Naive B cell (primary cell): ENCODE measurements around the gene FAM184A. TPM values are rescaled to one million over a fixed set of nuclear protein-coding genes. Genes with fewer than 3 reads are reported as not detected.

Experiments
- ATAC-seq, 2 donors: fragments of 150-1000 bp; cut with Tn5 transposase; 2 replicates each; pipeline ENCODE4 v1.10.0; 2021; ENCODE audit warnings: low read depth in 2 of 2, mild to moderate bottlenecking in 2 of 2, moderate library complexity in 2 of 2
- DNase-seq: peaks from one replicate; pipeline ENCODE4 v3.0.0; 2022
- H3K27ac Mint-ChIP-seq, 6 donors: one replicate each; pipeline ENCODE4 v1.8.0; 2020 to 2022; ENCODE audit warnings: mild to moderate bottlenecking in 6 of 6, mixed read lengths in 6 of 6, moderate library complexity in 5 of 6, inconsistent platforms in 2 of 6
- H3K27me3 Mint-ChIP-seq, 3 donors: one replicate each; pipeline ENCODE4 v1.8.0; 2021 to 2022; ENCODE audit warnings: mixed read lengths in 3 of 3, mild to moderate bottlenecking in 1 of 3
- H3K36me3 Mint-ChIP-seq, 2 donors: one replicate each; pipeline ENCODE4 v1.8.0; 2020 to 2022; ENCODE audit warnings: mixed read lengths in 2 of 2, inconsistent platforms in 1 of 2, mild to moderate bottlenecking in 1 of 2
- H3K4me1 Mint-ChIP-seq, 3 donors: one replicate each; pipeline ENCODE4 v1.8.0; 2020 to 2022; ENCODE audit warnings: mixed read lengths in 3 of 3, inconsistent platforms in 1 of 3, mild to moderate bottlenecking in 1 of 3, moderate library complexity in 1 of 3
- H3K4me3 Mint-ChIP-seq, 8 donors: one replicate each; pipeline ENCODE4 v1.8.0; 2020 to 2022; ENCODE audit warnings: mild to moderate bottlenecking in 8 of 8, mixed read lengths in 8 of 8, moderate library complexity in 8 of 8, inconsistent platforms in 2 of 8
- H3K9me3 Mint-ChIP-seq, 7 donors: one replicate each; pipeline ENCODE4 v1.8.0; 2020 to 2022; ENCODE audit warnings: mixed read lengths in 7 of 7, mild to moderate bottlenecking in 5 of 7, inconsistent platforms in 2 of 7, moderate library complexity in 1 of 7
- polyA plus RNA-seq, 6 donors: library from polyadenylated mRNA; unstranded; fragments of 300-500 nt; fragmentation: Illumina TruSeq; gene quantifications; one replicate each; pipeline ENCODE4 v1.2.3, GENCODE V29; 2021; ENCODE audit warnings: low read depth in 6 of 6

Gene FAM184A
- polyA plus RNA-seq, 6 donors from 2014 or later: not detected

DNA sequence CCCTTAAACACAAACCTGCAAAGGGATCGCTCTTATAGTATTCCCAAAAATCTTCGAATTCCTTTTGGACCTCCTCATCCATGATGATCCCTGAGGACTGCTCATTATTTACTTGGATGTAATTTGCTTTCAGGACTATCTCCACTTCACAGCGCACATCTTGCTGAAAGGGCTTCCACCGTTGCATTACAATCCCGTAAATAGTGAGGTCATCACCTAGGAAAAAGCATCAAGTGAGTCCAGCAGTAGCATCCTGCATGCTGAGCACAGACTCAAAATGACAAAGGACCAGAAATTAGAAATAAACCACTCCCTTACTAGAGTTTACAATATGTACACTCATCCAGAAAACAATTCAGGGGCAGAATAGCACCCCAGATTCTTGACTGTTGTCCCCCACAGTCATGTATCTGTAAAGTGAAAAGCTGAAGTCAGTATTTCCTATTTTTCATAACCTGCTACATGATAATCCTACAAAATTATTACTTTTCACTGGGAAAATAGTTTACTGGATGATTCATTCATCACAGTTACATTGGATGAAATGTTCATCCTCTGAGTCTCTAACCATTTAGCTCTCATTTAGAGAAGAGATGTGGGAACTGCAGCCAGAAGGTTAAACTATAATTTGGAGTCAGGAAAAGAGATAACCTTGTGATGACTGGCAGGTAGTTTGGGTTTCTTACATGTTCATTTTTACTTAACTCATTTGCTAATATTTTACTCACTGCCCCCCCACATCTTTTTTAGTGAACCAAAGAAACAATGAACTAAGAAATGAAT lies 160.7 kb downstream of the FAM184A start:
- DNase-seq (no peak), ATAC-seq (no peak)
- Mint-ChIP-seq H3K4me1 (peaks cover 0 to 6% (median 3%) of the 10 kb centered on the region in 3 donors), H3K4me3 (no peak overlapping the region), H3K27ac (peak overlapping the region in 1 of 6 donors; percentile 50), H3K36me3 (peaks cover 25 to 37% of the 10 kb centered on the region in 2 donors), H3K9me3 (no peaks in the 10 kb centered on the region), H3K27me3 (no peaks in the 10 kb centered on the region)

DNA sequence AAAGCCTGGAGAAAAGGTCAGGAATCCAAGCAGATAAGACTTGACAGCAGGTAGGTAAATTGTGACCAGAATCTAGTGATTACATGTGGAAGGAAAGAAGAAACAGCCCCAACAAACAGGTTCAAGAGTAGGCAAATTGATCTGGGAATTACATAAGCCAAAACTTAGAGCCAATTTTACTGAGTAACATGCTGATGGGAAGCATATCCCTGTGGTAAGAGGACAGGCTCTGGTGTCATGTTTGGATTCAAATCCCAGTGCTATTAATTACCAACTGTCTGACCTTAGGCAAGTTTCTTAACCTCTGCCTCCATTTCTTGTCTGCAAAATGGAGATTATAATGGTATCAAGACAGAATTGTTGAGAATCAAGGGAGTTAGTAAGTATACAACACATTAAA lies 163.9 kb downstream of the FAM184A start:
- Mint-ChIP-seq H3K4me3 (no peak overlapping the region), H3K36me3 (peaks cover 14 to 21% of the 10 kb centered on the region in 2 donors), H3K27ac (peak overlapping the region in 1 of 6 donors; percentile 6), H3K9me3 (no peaks in the 10 kb centered on the region), H3K27me3 (no peaks in the 10 kb centered on the region), H3K4me1 (peaks cover 0 to 6% (median 3%) of the 10 kb centered on the region in 3 donors)
- DNase-seq (no peak), ATAC-seq (no peak)

DNA sequence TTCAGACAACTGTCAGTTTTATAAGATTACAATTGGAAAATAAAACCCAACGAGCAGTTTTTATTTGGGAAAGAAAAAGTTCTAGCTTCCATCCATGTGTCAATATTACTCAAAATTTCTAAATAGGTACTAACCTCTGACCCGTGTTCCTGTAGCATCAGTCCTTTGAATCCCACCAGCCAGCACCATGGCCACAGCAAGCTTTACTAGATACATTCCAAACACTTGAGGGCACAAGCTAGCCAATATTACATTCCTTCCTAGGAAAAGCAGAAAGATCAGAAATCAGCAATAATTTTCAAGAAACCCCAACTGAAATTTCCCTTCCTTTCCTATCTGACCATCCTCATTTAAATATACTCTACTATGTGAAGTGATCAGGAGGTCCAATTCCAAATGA lies 165.3 kb downstream of the FAM184A start:
- Mint-ChIP-seq H3K27me3 (no peaks in the 10 kb centered on the region), H3K9me3 (no peaks in the 10 kb centered on the region), H3K4me1 (peaks cover 0 to 6% (median 3%) of the 10 kb centered on the region in 3 donors), H3K36me3 (peaks cover 14 to 21% of the 10 kb centered on the region in 2 donors), H3K27ac (peak overlapping the region in 1 of 6 donors; percentile 30), H3K4me3 (no peak overlapping the region)
- no peak for ATAC-seq
- no peak for DNase-seq

DNA sequence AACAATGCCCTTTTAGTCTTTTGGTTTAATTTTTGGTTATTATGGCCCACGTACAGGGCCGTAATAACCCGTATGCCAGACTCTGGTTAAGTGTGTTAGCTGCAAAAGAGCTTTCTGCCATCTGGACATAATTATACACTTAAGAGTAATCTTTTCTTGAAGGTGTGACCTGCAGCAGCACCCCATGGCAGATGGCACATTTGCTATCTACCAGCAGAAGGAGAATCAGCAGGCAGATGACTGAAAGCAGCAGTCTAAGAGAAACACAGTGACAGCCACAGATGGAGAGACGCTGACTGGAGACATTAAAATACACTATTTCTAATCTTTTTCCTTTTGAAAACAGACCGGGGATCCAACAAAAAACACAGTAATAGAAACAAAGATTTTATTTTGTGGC lies 165.8 kb downstream of the FAM184A start:
- ATAC-seq (no peak), DNase-seq (no peak)
- peaks cover 0 to 6% (median 3%) of the 10 kb centered on the region in 3 donors for H3K4me1 Mint-ChIP-seq
- peaks cover 14 to 18% of the 10 kb centered on the region in 2 donors for H3K36me3 Mint-ChIP-seq
- peak overlapping the region in 2 of 6 donors; percentile 16 to 42 for H3K27ac Mint-ChIP-seq
- H3K4me3 Mint-ChIP-seq: no peak overlapping the region
- H3K9me3 Mint-ChIP-seq: no peaks in the 10 kb centered on the region
- H3K27me3 Mint-ChIP-seq: no peaks in the 10 kb centered on the region

Other genes starting within 250 kb of the FAM184A start
- 10 to 100 TPM; 20.2 to 27.8 (median 26.7) TPM for gene ASF1A, start 184.5 kb downstream of the FAM184A start, polyA plus RNA-seq
- gene MCM9, start 143.5 kb downstream of the FAM184A start, polyA plus RNA-seq: 10 to 100 TPM; 15.2 to 39.9 (median 22.3) TPM